Hepatocyte (in vitro differentiated cells): ENCODE measurements around the gene NDST1. TPM values are rescaled to one million over a fixed set of nuclear protein-coding genes. Genes with fewer than 3 reads are reported as not detected.
"Not testable (repeated sequence)": the region's sequence is repeated elsewhere in the genome, so short reads cannot be mapped to it uniquely, and the experiment has no call there.

ENCODE experiments used
- DNase-seq: peaks from one replicate; pipeline ENCODE4 v3.0.0-alpha.2; 2016; ENCODE audit warnings: low spot score
- H2AFZ ChIP-seq: fragments of 200-600 bp; sonication (generic); 2 replicates; pipeline ENCODE4 v1.6.0; 2016; ENCODE audit warnings: antibody characterized with exemption, mild to moderate bottlenecking
- H3K27ac ChIP-seq: fragments of 200-600 bp; sonication (generic); 2 replicates; pipeline ENCODE4 v1.5.1; 2016; ENCODE audit warnings: mild to moderate bottlenecking
- H3K27me3 ChIP-seq: fragments of 200-600 bp; sonication (generic); 2 replicates; pipeline ENCODE4 v1.6.1; 2016
- H3K36me3 ChIP-seq: fragments of 200-600 bp; sonication (generic); replicated peaks from 2 replicates; pipeline ENCODE4 v1.5.1; 2016; ENCODE audit warnings: low read depth; ENCODE audit not compliant: insufficient read depth
- H3K4me1 ChIP-seq: fragments of 200-600 bp; sonication (generic); 2 replicates; pipeline ENCODE4 v1.5.1; 2016; ENCODE audit warnings: mild to moderate bottlenecking, moderate library complexity; ENCODE audit not compliant: insufficient read depth
- H3K4me2 ChIP-seq: fragments of 200-600 bp; sonication (generic); 2 replicates; pipeline ENCODE4 v1.6.0; 2016
- H3K4me3 ChIP-seq: fragments of 200-600 bp; sonication (generic); 2 replicates; pipeline ENCODE4 v1.5.1; 2016; ENCODE audit warnings: mild to moderate bottlenecking
- H3K79me2 ChIP-seq: fragments of 200-600 bp; sonication (generic); 2 replicates; pipeline ENCODE4 v1.6.0; 2017; ENCODE audit warnings: mild to moderate bottlenecking
- H3K9me2 ChIP-seq: fragments of 200-600 bp; sonication (generic); replicated peaks from 2 replicates; pipeline ENCODE4 v1.6.0; 2017; ENCODE audit warnings: mild to moderate bottlenecking; ENCODE audit not compliant: insufficient read depth
- H3K9me3 ChIP-seq: fragments of 200-600 bp; sonication (generic); 2 replicates; pipeline ENCODE4 v1.5.1; 2016; ENCODE audit warnings: low read depth, mild to moderate bottlenecking
- H4K20me1 ChIP-seq: fragments of 200-600 bp; sonication (generic); 2 replicates; pipeline ENCODE4 v1.6.0; 2016; ENCODE audit warnings: mild to moderate bottlenecking; ENCODE audit not compliant: insufficient read depth, poor library complexity, severe bottlenecking
- CTCF ChIP-seq: fragments of 200-600 bp; sonication (generic); IDR thresholded peaks from 2 replicates; pipeline ENCODE4 v1.5.1; 2016; ENCODE audit warnings: antibody characterized with exemption, mild to moderate bottlenecking; ENCODE audit not compliant: poor library complexity
- EZH2 ChIP-seq: fragments of 200-600 bp; sonication (generic); IDR thresholded peaks from 2 replicates; pipeline ENCODE4 v1.6.1; 2016; ENCODE audit warnings: antibody characterized with exemption, mild to moderate bottlenecking, borderline replicate concordance
- EZH2phosphoT487 ChIP-seq: fragments of 200-600 bp; sonication (generic); IDR thresholded peaks from one replicate; pipeline ENCODE4 v1.6.1; 2018; ENCODE audit warnings: antibody characterized with exemption, mild to moderate bottlenecking, low read depth, moderate library complexity; ENCODE audit not compliant: unreplicated experiment, severe bottlenecking
- WGBS: methylation state at CpG from one replicate; pipeline ENCODE4 v1.1.6; 2016; ENCODE audit warnings: low lambda C conversion rate; ENCODE audit errors: missing lambda C conversion rate; 5-methylcytosine and 5-hydroxymethylcytosine counted together
- polyA plus RNA-seq: library from polyadenylated mRNA; unstranded; fragments of >200 nt; fragmentation: Nextera tagmentation; extraction: Ambion mirVana; gene quantifications from 2 replicates; pipeline ENCODE4 v1.2.1, GENCODE V29; 2016
- total RNA-seq: library from RNA; depleted of rRNA; stranded (reverse); fragments of >200 nt; gene quantifications from 2 replicates; pipeline ENCODE4 v1.2.3, GENCODE V29; 2014

Gene NDST1
- total and polyA plus RNA-seq, 2 experiments from 2014 or later = 42.5 to 85.1 TPM

- Histone ChIP-seq H3K9me2 (no peaks in the 10 kb centered on the region), H4K20me1 (no peaks in the 10 kb centered on the region), H2AFZ (no peak overlapping the region), H3K36me3 (no peaks in the 10 kb centered on the region), H3K27me3 (no peaks in the 10 kb centered on the region), H3K9me3 (no peaks in the 10 kb centered on the region), H3K4me1 (peaks cover 10% of the 10 kb centered on the region), H3K4me3 (no peak overlapping the region), H3K27ac (no peak overlapping the region), H3K79me2 (no peaks in the 10 kb centered on the region), H3K4me2 (no peak overlapping the region)
- DNase-seq = peak; percentile 46
- WGBS = 71% methylated on average over 6 of the region's 6 CpGs
- TF ChIP-seq CTCF = no peak
- no peak for TF ChIP-seq EZH2
- TF ChIP-seq EZH2phosphoT487 = no peak
These were observed 38.0 kb upstream of the NDST1 start for GRCh38 chr5:150469718-150470469.

GRCh38 chr5:150473673-150474358 lies 34.1 kb upstream of the NDST1 start:
- peaks cover 10% of the 10 kb centered on the region for H3K4me1 ChIP-seq
- no peaks in the 10 kb centered on the region for H3K79me2 ChIP-seq
- H3K36me3 ChIP-seq = no peaks in the 10 kb centered on the region
- H3K27me3 ChIP-seq = no peaks in the 10 kb centered on the region
- H4K20me1 ChIP-seq = no peaks in the 10 kb centered on the region
- no peak for TF ChIP-seq EZH2
- TF ChIP-seq EZH2phosphoT487 = no peak
- TF ChIP-seq CTCF = no peak
- no peak overlapping the region for H2AFZ ChIP-seq
- H3K9me3 ChIP-seq = no peaks in the 10 kb centered on the region
- no peak overlapping the region for H3K4me2 ChIP-seq
- H3K4me3 ChIP-seq = no peak overlapping the region
- peak overlapping the region; percentile 63 for H3K27ac ChIP-seq
- no peaks in the 10 kb centered on the region for H3K9me2 ChIP-seq
- peak; percentile 56 for DNase-seq
- WGBS = 71% methylated on average over 12 of the region's 12 CpGs

GRCh38 chr5:150476568-150476967 lies 31.4 kb upstream of the NDST1 start:
- H2AFZ ChIP-seq, H3K27me3 ChIP-seq, H3K4me3 ChIP-seq, H3K9me2 ChIP-seq, H3K79me2 ChIP-seq, H3K9me3 ChIP-seq, H4K20me1 ChIP-seq, H3K4me1 ChIP-seq, H3K36me3 ChIP-seq, H3K27ac ChIP-seq, DNase-seq, H3K4me2 ChIP-seq: not testable (repeated sequence)
- 94% methylated on average over 6 of the region's 6 CpGs for WGBS

- Histone ChIP-seq H3K36me3 (no peaks in the 10 kb centered on the region), H3K4me3 (no peak overlapping the region), H3K4me2 (no peak overlapping the region), H3K27me3 (no peaks in the 10 kb centered on the region), H2AFZ (no peak overlapping the region), H3K9me2 (no peaks in the 10 kb centered on the region), H3K27ac (no peak overlapping the region), H4K20me1 (no peaks in the 10 kb centered on the region), H3K79me2 (no peaks in the 10 kb centered on the region), H3K9me3 (no peaks in the 10 kb centered on the region), H3K4me1 (no peaks in the 10 kb centered on the region)
- TF ChIP-seq EZH2phosphoT487 (no peak), EZH2 (no peak), CTCF (no peak)
- DNase-seq = no peak
- 75% methylated on average over 2 of the region's 2 CpGs for WGBS
These were observed 28.5 kb upstream of the NDST1 start for GRCh38 chr5:150479416-150479815.
